Measurements from ENCODE around the gene MYADML2.

GRCh38 chr17:81951785-81952684, 5.0 kb upstream of the MYADML2 start:
- TF ChIP-seq GABPA (IDR thresholded peaks at IDR 0.05; ENCODE audit: low read depth), result no peak
- no peak for TF ChIP-seq BRCA1 (IDR thresholded peaks at IDR 0.05; ENCODE audit: low read depth, low read length)
- TF ChIP-seq HCFC1 (IDR thresholded peaks at IDR 0.05; ENCODE audit: low read length), result no peak
- TF ChIP-seq CTCF (IDR thresholded peaks at IDR 0.05 in 2 of 3, conservative IDR thresholded peaks at IDR 0.05 in 1 of 3; ENCODE audit: control insufficient read depth in 2 of 3, extremely low read depth in 1 of 3, insufficient read depth in 1 of 3, low read depth in 3 of 3, low read length in 3 of 3), result no peak
- no peak for TF ChIP-seq IRF3 (IDR thresholded peaks at IDR 0.05)
- TF ChIP-seq CHD2 (IDR thresholded peaks at IDR 0.05; ENCODE audit: borderline replicate concordance, low read depth, low read length), result no peak
- TF ChIP-seq YY1 (IDR thresholded peaks at IDR 0.05; ENCODE audit: low read depth, low read length), result no peak
- no peak for TF ChIP-seq EGR1 (IDR thresholded peaks at IDR 0.05; ENCODE audit: borderline replicate concordance in 1 of 2, low read depth in 2 of 2, low read length in 2 of 2)
- no peak for TF ChIP-seq TBL1XR1 (IDR thresholded peaks at IDR 0.05; ENCODE audit: low read depth, low read length)
- no peak for TF ChIP-seq DPF2 (IDR thresholded peaks at IDR 0.05)

Data from GM12878 (cell line).